Cardiac fibroblast (primary cell): ENCODE data around the gene SPATA19.

ENCODE experiments used
- DNase-seq, 2 donors: peaks; one replicate each; pipeline versions ENCODE4 v3.0.0 to v3.0.0-alpha.2; 2010; ENCODE audit warnings: low read depth in 2 of 2
- H3K4me3 ChIP-seq, 2 donors: replicated peaks in 1 of 2; 1 replicate in 1 of 2; 2 replicates in 1 of 2; pipeline ENCODE4 v1.5.1; 2011; ENCODE audit warnings: low read depth in 2 of 2, low read length in 2 of 2, mild to moderate bottlenecking in 2 of 2, moderate library complexity in 1 of 2
- TF ChIP-seq, protein P1 (sequence below): IDR thresholded peaks from one replicate; pipeline ENCODE4 v1.5.1; 2011; ENCODE audit warnings: low read depth, mild to moderate bottlenecking, low read length, inconsistent platforms

Gene SPATA19

DNA sequence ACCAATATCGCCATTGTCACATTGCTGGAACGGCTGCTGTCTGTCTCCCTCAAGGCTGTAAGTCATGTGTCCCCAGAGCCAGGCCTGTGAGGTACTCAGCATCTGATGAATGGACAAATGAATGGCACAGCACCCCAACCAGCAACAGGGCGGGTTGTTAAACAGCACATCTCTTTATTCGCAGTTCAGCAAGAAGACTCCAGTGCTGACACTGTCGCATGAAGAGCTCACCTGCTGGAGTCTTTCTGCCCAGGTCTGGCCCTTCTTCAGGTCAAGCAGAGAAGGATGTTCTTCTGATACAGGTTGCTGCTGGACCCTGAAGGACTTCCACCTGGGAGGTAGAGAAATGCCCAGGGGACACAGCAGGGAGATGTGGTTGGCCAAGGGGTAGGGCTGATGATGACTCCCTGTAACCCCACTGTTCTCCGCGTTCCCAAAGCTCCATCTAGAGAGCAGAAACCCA lies 4.8 kb downstream of the SPATA19 start:
- no peak for DNase-seq
- H3K4me3 ChIP-seq: no peak overlapping the region
- TF ChIP-seq, protein P1, sequence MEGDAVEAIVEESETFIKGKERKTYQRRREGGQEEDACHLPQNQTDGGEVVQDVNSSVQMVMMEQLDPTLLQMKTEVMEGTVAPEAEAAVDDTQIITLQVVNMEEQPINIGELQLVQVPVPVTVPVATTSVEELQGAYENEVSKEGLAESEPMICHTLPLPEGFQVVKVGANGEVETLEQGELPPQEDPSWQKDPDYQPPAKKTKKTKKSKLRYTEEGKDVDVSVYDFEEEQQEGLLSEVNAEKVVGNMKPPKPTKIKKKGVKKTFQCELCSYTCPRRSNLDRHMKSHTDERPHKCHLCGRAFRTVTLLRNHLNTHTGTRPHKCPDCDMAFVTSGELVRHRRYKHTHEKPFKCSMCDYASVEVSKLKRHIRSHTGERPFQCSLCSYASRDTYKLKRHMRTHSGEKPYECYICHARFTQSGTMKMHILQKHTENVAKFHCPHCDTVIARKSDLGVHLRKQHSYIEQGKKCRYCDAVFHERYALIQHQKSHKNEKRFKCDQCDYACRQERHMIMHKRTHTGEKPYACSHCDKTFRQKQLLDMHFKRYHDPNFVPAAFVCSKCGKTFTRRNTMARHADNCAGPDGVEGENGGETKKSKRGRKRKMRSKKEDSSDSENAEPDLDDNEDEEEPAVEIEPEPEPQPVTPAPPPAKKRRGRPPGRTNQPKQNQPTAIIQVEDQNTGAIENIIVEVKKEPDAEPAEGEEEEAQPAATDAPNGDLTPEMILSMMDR: no peak

DNA sequence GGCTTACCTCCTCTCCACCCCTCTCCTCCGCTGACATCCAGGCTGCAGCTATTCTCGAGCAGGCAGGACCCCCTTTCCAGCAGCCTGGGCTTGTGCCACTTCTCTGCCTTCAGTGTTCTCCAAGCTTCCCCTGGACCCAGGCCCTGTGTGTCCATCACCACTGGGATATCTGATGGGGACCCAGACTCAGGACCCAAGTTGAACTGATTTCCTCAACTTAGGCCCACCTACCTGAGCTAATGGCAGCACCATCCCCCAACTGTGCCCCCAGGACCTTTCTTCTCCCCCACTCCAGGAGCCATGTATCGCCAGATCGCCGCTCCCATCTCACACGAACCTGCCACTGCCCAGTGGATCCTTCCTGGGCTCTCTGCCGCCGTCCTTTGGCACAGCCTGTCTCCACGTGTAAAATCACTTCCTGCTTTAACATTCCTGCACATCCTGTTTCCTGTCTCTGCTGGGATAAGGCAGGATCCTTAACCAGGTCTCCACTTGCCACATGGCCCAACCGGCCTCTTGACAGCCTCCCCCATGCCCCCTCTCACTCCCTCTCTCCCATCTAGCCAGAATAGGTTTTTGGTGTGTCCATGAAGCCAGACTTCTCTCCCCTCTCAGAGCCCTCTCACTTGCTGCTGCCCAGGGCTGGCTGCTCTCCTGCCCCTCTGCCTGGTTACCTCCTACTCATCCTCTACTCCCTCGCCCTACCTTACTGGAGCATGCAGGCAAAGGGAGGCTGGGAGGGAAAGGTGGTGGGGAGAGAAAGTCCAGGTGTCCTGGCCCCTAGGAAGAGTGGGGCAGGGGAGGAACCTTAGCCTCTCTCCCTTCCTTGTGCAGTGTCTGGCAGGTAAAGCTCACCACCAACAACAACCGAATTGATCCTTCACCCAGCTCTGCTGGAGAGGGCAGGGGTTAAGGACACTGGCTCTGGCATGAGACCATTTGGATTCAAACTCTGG lies 9.4 kb downstream of the SPATA19 start:
- no peak for DNase-seq
- TF ChIP-seq, protein P1: no peak
- H3K4me3 ChIP-seq: no peak overlapping the region

DNA sequence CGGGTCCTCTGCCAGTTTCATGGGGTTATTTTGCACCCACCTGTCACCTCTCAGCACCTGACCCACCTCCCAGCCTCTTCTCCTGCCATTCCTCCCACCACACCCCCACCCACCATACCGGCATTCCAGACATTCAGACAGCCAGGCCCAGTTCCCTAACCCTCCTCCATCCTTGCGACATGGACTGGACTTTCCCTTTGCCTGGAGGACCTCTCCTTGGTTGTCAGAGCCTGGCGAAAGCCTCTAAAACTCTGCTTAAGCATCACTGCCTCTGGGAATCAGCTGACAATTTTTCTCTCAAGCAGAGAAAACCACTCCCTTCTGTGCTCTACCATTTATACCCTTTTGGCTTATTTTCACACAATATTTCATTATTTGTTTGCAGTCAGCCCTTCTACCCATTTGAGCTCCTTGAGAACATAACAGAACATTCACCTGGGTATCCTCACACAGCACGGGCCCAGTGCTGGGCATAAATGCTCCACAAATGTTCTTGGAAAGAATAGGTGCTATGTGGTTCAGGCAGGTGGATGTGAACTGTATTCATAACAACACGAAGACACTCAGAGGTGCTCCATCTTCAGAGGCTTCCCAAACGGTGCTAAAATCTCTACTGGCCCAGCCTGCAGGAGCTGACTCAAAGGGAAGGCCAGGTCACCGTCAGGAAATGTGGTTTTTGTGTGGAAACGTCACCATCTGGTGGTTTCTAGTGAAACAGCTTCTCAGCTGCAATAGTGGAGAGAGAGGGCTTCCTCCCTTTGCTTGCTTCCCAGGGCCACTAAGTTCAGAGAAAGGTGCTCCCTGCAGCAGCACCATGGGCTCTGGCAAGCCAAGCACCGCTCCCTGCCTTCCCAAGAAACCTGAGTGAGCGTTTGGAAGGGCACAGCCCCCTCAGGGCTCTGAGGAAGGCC lies 10.4 kb downstream of the SPATA19 start:
- TF ChIP-seq, protein P1: peak; percentile 53
- no peak overlapping the region for H3K4me3 ChIP-seq

DNA sequence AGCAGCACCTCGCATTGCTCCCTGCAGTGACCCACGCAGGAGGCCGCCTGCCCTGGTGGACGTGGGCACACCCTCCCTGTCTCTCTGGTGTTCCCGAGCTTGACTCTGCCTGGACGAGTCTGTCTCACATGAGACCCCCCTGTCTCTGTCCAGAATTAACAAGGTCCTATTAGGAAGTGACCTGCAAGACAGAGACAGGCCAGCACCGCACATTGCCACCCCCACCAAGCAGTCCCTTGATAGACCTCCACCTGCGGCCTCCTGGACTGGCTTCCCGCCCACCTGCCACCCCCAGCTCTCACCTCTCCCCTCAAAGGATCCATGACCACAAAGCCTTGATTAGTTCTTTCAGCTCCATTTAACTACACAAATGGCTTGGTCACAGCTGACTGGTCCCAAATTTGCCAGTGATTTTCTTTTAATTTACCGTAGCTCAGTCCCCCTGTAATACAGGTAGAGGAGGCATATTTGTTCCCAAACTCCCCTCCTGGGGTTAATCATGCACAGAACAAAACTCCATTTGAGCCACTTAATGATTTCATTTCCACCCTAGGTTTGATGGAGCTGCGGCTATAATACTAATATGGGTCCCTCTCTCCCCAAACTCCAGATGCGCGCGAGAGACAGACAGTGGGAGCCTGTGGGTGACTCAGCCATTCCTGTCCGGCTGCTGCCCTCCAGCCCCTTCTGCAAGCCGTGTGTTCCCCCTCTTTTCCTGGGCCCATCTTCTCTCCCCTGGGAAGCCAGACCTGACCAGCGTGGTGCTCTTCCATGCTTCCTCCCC lies 11.2 kb downstream of the SPATA19 start:
- no peak for DNase-seq
- no peak overlapping the region for H3K4me3 ChIP-seq
- TF ChIP-seq, protein P1: no peak

More for the DNA sequence above, 10.4 kb downstream of the SPATA19 start:
- peak; percentile 71 to 75 for DNase-seq

DNA sequence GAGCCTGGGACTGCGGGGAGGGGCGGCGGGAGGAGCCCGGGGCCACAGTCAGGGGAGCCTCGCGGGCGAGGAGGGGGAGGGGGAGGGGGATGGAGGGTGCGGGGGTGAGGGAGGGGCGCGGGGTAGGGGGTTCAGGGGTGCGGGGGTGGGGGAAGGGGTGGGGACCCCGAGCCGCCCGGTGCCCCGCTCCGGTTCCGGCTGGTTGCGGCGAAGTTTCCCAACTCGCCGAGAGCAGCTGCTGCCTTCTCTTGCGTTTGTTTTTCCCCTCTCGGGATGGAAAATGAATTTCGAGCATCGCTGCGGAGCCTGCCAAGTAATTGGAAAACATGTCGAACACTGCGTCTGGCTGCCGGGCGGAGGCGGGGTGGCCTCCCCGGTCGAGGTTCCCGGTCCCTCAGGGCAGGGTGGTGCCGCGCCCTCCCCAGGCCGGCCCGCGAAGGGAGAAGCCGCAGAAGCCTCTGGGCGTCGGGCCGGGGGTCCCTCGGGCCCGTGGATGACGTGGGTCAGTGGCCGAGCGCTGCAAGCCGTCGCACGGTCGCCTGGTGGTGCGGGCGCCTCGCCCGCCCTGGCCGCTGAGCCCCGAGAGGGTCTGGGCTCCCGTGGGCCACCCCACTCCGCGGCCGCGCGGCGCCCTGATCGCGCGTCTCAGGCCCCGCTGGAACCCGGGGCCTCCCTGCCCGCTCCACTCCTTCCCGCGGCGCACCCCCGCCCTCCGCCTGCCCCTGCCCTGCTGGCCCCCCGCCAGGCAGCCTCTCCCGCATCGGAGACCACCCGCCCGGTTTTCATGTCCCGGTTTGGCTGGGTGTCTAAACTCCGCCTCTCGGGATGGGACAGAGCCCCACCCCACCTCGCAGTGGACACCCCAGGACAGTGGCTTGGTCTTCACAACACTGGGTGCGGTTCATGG lies 12.1 kb downstream of the SPATA19 start:
- TF ChIP-seq, protein P1: no peak
- DNase-seq: no peak
- H3K4me3 ChIP-seq: no peak overlapping the region
